HepG2 (cell line): ENCODE measurements around the gene SAP30. TPM values are rescaled to one million over a fixed set of nuclear protein-coding genes. Genes with fewer than 3 reads are reported as not detected.

Experiments used
- ARID4A ChIP-seq: sonication (generic); formaldehyde crosslinking; IDR thresholded peaks from 2 replicates; pipeline ENCODE4 v1.5.0; 2020; ENCODE audit warnings: mild to moderate bottlenecking, missing genetic modification reagents, borderline replicate concordance
- CENPX ChIP-seq: sonication (generic); formaldehyde crosslinking; IDR thresholded peaks from 2 replicates; pipeline ENCODE4 v1.9.0; 2021; ENCODE audit warnings: mild to moderate bottlenecking, missing genetic modification reagents, moderate library complexity
- CHD2 ChIP-seq: IDR thresholded peaks from 2 replicates; pipeline ENCODE4 v1.6.1; 2011; ENCODE audit warnings: low read depth, low read length, improper control_type of control experiment
- HMGXB3 ChIP-seq: sonication (generic); formaldehyde crosslinking; IDR thresholded peaks from 2 replicates; pipeline ENCODE4 v1.4.0; 2020; ENCODE audit warnings: missing genetic modification reagents, borderline replicate concordance
- JDP2 ChIP-seq: sonication (generic); formaldehyde crosslinking; IDR thresholded peaks from 2 replicates; pipeline ENCODE4 v1.8.1; 2022; ENCODE audit warnings: missing genetic modification reagents, borderline replicate concordance
- RBM39 ChIP-seq: fragments of 200-400 bp; formaldehyde crosslinking; IDR thresholded peaks from one replicate; pipeline ENCODE4 v1.6.1; 2018; ENCODE audit warnings: antibody characterized with exemption, mild to moderate bottlenecking, low read depth, low read length; ENCODE audit not compliant: poor library complexity, severe bottlenecking
- SMC3 ChIP-seq: IDR thresholded peaks from 2 replicates; pipeline ENCODE4 v1.6.1; 2011; ENCODE audit warnings: low read length, improper control_type of control experiment
- ZBTB39 ChIP-seq: sonication (generic); formaldehyde crosslinking; IDR thresholded peaks from 2 replicates; pipeline ENCODE4 v1.5.0; 2020; ENCODE audit warnings: missing genetic modification reagents
- ZNF512B ChIP-seq: sonication (generic); formaldehyde crosslinking; IDR thresholded peaks from 2 replicates; pipeline ENCODE4 v1.5.1; 2020; ENCODE audit warnings: missing genetic modification reagents, mild to moderate bottlenecking, borderline replicate concordance
- ZNF616 ChIP-seq: sonication (generic); formaldehyde crosslinking; IDR thresholded peaks from 2 replicates; pipeline ENCODE4 v1.5.0; 2020; ENCODE audit warnings: low read depth, mild to moderate bottlenecking, missing genetic modification reagents
- ZNF678 ChIP-seq: sonication (generic); formaldehyde crosslinking; IDR thresholded peaks from 2 replicates; pipeline ENCODE4 v1.4.0; 2020; ENCODE audit warnings: mild to moderate bottlenecking, missing genetic modification reagents
- ZNF737 ChIP-seq: sonication (generic); formaldehyde crosslinking; IDR thresholded peaks from 2 replicates; pipeline ENCODE4 v1.5.0; 2020; ENCODE audit warnings: missing genetic modification reagents, mild to moderate bottlenecking, borderline replicate concordance
- ZSCAN22 ChIP-seq: sonication (generic); formaldehyde crosslinking; IDR thresholded peaks from 2 replicates; pipeline ENCODE4 v1.4.0; 2020; ENCODE audit warnings: mild to moderate bottlenecking, missing genetic modification reagents
- polyA plus RNA-seq, 8 experiments: library from polyadenylated mRNA; depleted of rRNA in 3 of 8; stranded (reverse) in 7 of 8; unstranded in 1 of 8; fragments of >200 nt; fragmentation: Illumina TruSeq in 4 of 8; extraction: Trizol in 4 of 8; gene quantifications; 2 replicates each; pipeline versions ENCODE4 v1.2.1 to v1.2.3, GENCODE V29; 2011 to 2016; ENCODE audit warnings: low read depth in 4 of 8, missing spikeins in 1 of 8, mixed read lengths in 1 of 8; ENCODE audit not compliant: insufficient read depth in 1 of 8
- total RNA-seq, 5 experiments: library from RNA; depleted of rRNA; stranded (reverse); fragments of >200 nt; fragmentation: Illumina TruSeq; extraction: Trizol; gene quantifications; 2 replicates each; pipeline ENCODE4 v1.2.3, GENCODE V29; 2016; ENCODE audit warnings: low read depth in 1 of 5

The SAP30 gene
- total and polyA plus RNA-seq, 2 of the 13 experiments (the other 11 are each of a cell fraction or from before 2014, with no cell fraction given), result 14.2 to 25.1 TPM

- TF ChIP-seq ZBTB39 (CRISPR knock-in tag) (no peak), ZSCAN22 (CRISPR knock-in tag) (no peak), ZNF678 (no peak), ZNF512B (CRISPR knock-in tag) (no peak), ARID4A (CRISPR knock-in tag) (peak; percentile 92), HMGXB3 (CRISPR knock-in tag) (no peak), RBM39 (peak; percentile 64), JDP2 (CRISPR knock-in tag) (no peak), CENPX (no peak), SMC3 (no peak), CHD2 (no peak), ZNF616 (CRISPR knock-in tag) (no peak), ZNF737 (CRISPR knock-in tag) (no peak)
These were observed at the start of gene SAP30 (continued) for GRCh38 chr4:173370477-173371291.
